GM12873 (cell line): ENCODE measurements around the gene SLC6A5.

Source experiments
- CTCF ChIP-seq: IDR thresholded peaks from 2 replicates; pipeline ENCODE4 v1.5.1; 2012; ENCODE audit warnings: low read depth, mild to moderate bottlenecking, moderate library complexity, low read length, control low read depth; ENCODE audit not compliant: insufficient read depth; ENCODE audit errors: missing control alignments

SLC6A5 gene

GRCh38 chr11:20644360-20644759 lies 45.0 kb downstream of the SLC6A5 start:
- no peak for TF ChIP-seq CTCF

GRCh38 chr11:20647976-20648565 lies 48.7 kb downstream of the SLC6A5 start:
- peak; percentile 89 for TF ChIP-seq CTCF

GRCh38 chr11:20652150-20652806 lies 52.9 kb downstream of the SLC6A5 start:
- no peak for TF ChIP-seq CTCF

- no peak for TF ChIP-seq CTCF
These were observed 54.6 kb downstream of the SLC6A5 start for GRCh38 chr11:20654038-20654437.

GRCh38 chr11:20656901-20657300 lies 57.5 kb downstream of the SLC6A5 start:
- TF ChIP-seq CTCF: no peak

GRCh38 chr11:20658135-20658534 lies 58.7 kb downstream of the SLC6A5 start:
- TF ChIP-seq CTCF: no peak

- TF ChIP-seq CTCF: no peak
These were observed 62.0 kb downstream of the SLC6A5 start for GRCh38 chr11:20661445-20661844.
